Hepatocyte (in vitro differentiated cells): Measurements from ENCODE around the gene P3R3URF.

Experiments
- EZH2 ChIP-seq: fragments of 200-600 bp; sonication (generic); IDR thresholded peaks from 2 replicates; pipeline ENCODE4 v1.6.1; 2016; ENCODE audit warnings: antibody characterized with exemption, mild to moderate bottlenecking, borderline replicate concordance
- EZH2phosphoT487 ChIP-seq: fragments of 200-600 bp; sonication (generic); IDR thresholded peaks from one replicate; pipeline ENCODE4 v1.6.1; 2018; ENCODE audit warnings: antibody characterized with exemption, mild to moderate bottlenecking, low read depth, moderate library complexity; ENCODE audit not compliant: unreplicated experiment, severe bottlenecking
- TF ChIP-seq, protein P1 (sequence below): fragments of 200-600 bp; sonication (generic); IDR thresholded peaks from 2 replicates; pipeline ENCODE4 v1.5.1; 2016; ENCODE audit warnings: antibody characterized with exemption, mild to moderate bottlenecking; ENCODE audit not compliant: poor library complexity

DNA sequence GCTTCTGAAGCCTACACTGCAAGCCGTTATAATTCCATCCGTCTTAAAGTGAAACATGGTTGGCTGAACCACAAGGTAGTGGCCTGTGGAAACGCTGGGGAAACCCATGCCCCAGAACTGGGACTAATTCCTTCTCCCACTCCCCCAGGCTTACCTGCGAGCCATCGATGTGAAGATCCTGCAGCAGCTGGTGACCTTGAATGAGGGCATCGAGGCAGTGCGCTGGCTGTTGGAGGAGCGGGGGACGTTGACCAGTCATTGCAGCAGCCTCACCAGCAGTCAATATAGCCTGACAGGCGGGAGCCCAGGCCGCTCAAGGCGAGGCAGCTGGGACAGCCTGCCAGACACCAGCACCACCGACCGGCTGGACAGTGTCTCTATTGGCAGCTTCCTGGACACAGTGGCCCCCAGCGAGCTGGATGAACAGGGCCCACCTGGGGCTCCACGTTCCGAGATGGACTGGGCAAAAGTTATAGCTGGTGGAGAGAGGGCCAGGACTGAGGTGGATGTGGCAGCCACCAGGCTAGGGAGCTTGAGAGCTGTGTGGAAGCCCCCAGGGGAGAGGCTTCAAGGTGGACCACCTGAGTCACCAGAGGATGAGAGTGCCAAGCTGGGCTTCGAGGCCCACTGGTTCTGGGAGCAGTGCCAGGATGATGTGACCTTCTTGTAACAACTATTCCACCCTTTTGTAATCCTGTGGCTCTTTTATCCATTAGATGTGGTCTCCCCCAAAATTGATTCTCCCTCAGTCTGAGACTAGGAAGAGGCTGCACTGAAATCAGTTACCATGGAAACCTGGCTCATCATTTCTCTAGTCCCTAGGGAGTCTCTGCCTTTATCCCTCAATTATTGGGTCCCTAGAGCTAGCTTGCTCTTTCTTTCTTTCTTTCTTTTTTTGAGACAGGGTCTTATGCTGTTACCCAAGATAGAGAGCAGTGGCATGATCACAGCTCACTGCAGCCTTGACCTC, 43.5 kb upstream of the P3R3URF start:
- TF ChIP-seq EZH2phosphoT487 (no peak), EZH2 (no peak)
- TF ChIP-seq, protein P1, sequence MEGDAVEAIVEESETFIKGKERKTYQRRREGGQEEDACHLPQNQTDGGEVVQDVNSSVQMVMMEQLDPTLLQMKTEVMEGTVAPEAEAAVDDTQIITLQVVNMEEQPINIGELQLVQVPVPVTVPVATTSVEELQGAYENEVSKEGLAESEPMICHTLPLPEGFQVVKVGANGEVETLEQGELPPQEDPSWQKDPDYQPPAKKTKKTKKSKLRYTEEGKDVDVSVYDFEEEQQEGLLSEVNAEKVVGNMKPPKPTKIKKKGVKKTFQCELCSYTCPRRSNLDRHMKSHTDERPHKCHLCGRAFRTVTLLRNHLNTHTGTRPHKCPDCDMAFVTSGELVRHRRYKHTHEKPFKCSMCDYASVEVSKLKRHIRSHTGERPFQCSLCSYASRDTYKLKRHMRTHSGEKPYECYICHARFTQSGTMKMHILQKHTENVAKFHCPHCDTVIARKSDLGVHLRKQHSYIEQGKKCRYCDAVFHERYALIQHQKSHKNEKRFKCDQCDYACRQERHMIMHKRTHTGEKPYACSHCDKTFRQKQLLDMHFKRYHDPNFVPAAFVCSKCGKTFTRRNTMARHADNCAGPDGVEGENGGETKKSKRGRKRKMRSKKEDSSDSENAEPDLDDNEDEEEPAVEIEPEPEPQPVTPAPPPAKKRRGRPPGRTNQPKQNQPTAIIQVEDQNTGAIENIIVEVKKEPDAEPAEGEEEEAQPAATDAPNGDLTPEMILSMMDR, result no peak
